Measurements from ENCODE around the gene NOTO.

- TF ChIP-seq, protein P1, sequence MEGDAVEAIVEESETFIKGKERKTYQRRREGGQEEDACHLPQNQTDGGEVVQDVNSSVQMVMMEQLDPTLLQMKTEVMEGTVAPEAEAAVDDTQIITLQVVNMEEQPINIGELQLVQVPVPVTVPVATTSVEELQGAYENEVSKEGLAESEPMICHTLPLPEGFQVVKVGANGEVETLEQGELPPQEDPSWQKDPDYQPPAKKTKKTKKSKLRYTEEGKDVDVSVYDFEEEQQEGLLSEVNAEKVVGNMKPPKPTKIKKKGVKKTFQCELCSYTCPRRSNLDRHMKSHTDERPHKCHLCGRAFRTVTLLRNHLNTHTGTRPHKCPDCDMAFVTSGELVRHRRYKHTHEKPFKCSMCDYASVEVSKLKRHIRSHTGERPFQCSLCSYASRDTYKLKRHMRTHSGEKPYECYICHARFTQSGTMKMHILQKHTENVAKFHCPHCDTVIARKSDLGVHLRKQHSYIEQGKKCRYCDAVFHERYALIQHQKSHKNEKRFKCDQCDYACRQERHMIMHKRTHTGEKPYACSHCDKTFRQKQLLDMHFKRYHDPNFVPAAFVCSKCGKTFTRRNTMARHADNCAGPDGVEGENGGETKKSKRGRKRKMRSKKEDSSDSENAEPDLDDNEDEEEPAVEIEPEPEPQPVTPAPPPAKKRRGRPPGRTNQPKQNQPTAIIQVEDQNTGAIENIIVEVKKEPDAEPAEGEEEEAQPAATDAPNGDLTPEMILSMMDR (IDR thresholded peaks at IDR 0.05; ENCODE audit: low read length): no peak
- TF ChIP-seq EZH2 (optimal IDR thresholded peaks at IDR 0.05; ENCODE audit: low read depth, low read length): no peak
Observed at GRCh38 chr2:73228631-73229030, 26.3 kb downstream of the NOTO start.

Data from MM.1S (cell line).